Mesothelial cell of epicardium (in vitro differentiated cells): ENCODE data around the gene MAP7. TPM values are rescaled to one million over a fixed set of nuclear protein-coding genes. Genes with fewer than 3 reads are reported as not detected.
"Not testable (repeated sequence)": the region's sequence is repeated elsewhere in the genome, so short reads cannot be mapped to it uniquely, and the experiment has no call there.

Source experiments
- DNase-seq, 2 experiments: peaks; one replicate each; pipeline ENCODE4 v3.0.0; 2021; ENCODE audit warnings: low spot score in 2 of 2; ENCODE audit not compliant: unreplicated experiment in 2 of 2
- H3K27ac Mint-ChIP-seq: 2 replicates; pipeline ENCODE4 v1.8.0; 2021; ENCODE audit warnings: mixed read lengths
- H3K27me3 Mint-ChIP-seq: 2 replicates; pipeline ENCODE4 v1.8.0; 2021; ENCODE audit warnings: low read depth, mixed read lengths
- H3K36me3 Mint-ChIP-seq: 2 replicates; pipeline ENCODE4 v1.8.0; 2021; ENCODE audit warnings: mixed read lengths
- H3K4me1 Mint-ChIP-seq: 2 replicates; pipeline ENCODE4 v1.8.0; 2021; ENCODE audit warnings: mixed read lengths
- H3K4me3 Mint-ChIP-seq: 2 replicates; pipeline ENCODE4 v1.8.0; 2021; ENCODE audit warnings: mild to moderate bottlenecking, moderate library complexity, mixed read lengths
- H3K9me3 Mint-ChIP-seq: 2 replicates; pipeline ENCODE4 v1.8.0; 2021; ENCODE audit warnings: mixed read lengths
- CTCF ChIP-seq: fragments of 200-600 bp; sonication (generic); IDR thresholded peaks from one replicate; pipeline ENCODE4 v1.5.0; 2021; ENCODE audit warnings: antibody characterized with exemption; ENCODE audit not compliant: unreplicated experiment
- total RNA-seq: library from RNA; stranded (reverse); gene quantifications from 3 replicates; pipeline ENCODE4 v1.2.1, GENCODE V29; 2021

MAP7 gene
- total RNA-seq, 1 donor from 2014 or later: 15.1 TPM

GRCh38 chr6:136491754-136492153, 58.5 kb downstream of the MAP7 start:
- H3K9me3 Mint-ChIP-seq: no peaks in the 10 kb centered on the region
- H3K4me1 Mint-ChIP-seq: no peaks in the 10 kb centered on the region
- no peak for DNase-seq
- no peak overlapping the region for H3K27ac Mint-ChIP-seq
- no peak for TF ChIP-seq CTCF
- H3K4me3 Mint-ChIP-seq: no peak overlapping the region
- H3K27me3 Mint-ChIP-seq: no peaks in the 10 kb centered on the region
- no peaks in the 10 kb centered on the region for H3K36me3 Mint-ChIP-seq

GRCh38 chr6:136491251-136491650, 59.0 kb downstream of the MAP7 start:
- H3K36me3 Mint-ChIP-seq: no peaks in the 10 kb centered on the region
- no peaks in the 10 kb centered on the region for H3K27me3 Mint-ChIP-seq
- no peak for TF ChIP-seq CTCF
- no peaks in the 10 kb centered on the region for H3K4me1 Mint-ChIP-seq
- DNase-seq: no peak
- no peak overlapping the region for H3K27ac Mint-ChIP-seq
- no peaks in the 10 kb centered on the region for H3K9me3 Mint-ChIP-seq
- no peak overlapping the region for H3K4me3 Mint-ChIP-seq

GRCh38 chr6:136489689-136490033, 60.6 kb downstream of the MAP7 start:
- not testable (repeated sequence) for H3K36me3 Mint-ChIP-seq, H3K4me1 Mint-ChIP-seq, H3K27ac Mint-ChIP-seq, H3K9me3 Mint-ChIP-seq, H3K4me3 Mint-ChIP-seq, H3K27me3 Mint-ChIP-seq, DNase-seq

GRCh38 chr6:136487759-136488425, 62.3 kb downstream of the MAP7 start:
- Mint-ChIP-seq H3K36me3 (no peaks in the 10 kb centered on the region), H3K4me3 (no peak overlapping the region), H3K9me3 (no peaks in the 10 kb centered on the region), H3K27me3 (no peaks in the 10 kb centered on the region), H3K27ac (no peak overlapping the region), H3K4me1 (no peaks in the 10 kb centered on the region)
- DNase-seq: no peak
- no peak for TF ChIP-seq CTCF

- H3K4me3 Mint-ChIP-seq: no peak overlapping the region
- TF ChIP-seq CTCF: no peak
- H3K4me1 Mint-ChIP-seq: no peaks in the 10 kb centered on the region
- H3K36me3 Mint-ChIP-seq: no peaks in the 10 kb centered on the region
- no peaks in the 10 kb centered on the region for H3K27me3 Mint-ChIP-seq
- no peak for DNase-seq
- H3K27ac Mint-ChIP-seq: no peak overlapping the region
- H3K9me3 Mint-ChIP-seq: peaks cover 4% of the 10 kb centered on the region
These were observed 63.9 kb downstream of the MAP7 start for GRCh38 chr6:136486357-136486756.

GRCh38 chr6:136483906-136484305, 66.3 kb downstream of the MAP7 start:
- no peak for TF ChIP-seq CTCF
- Mint-ChIP-seq H3K27me3 (no peaks in the 10 kb centered on the region), H3K27ac (no peak overlapping the region), H3K4me1 (no peaks in the 10 kb centered on the region), H3K36me3 (peaks cover 7% of the 10 kb centered on the region), H3K9me3 (peaks cover 22% of the 10 kb centered on the region), H3K4me3 (no peak overlapping the region)
- no peak for DNase-seq

GRCh38 chr6:136483005-136483404, 67.2 kb downstream of the MAP7 start:
- not testable (repeated sequence) for H3K4me1 Mint-ChIP-seq, H3K27me3 Mint-ChIP-seq, DNase-seq, H3K4me3 Mint-ChIP-seq, H3K36me3 Mint-ChIP-seq, H3K27ac Mint-ChIP-seq
- peaks cover 30% of the 10 kb centered on the region for H3K9me3 Mint-ChIP-seq
